Nucleus accumbens (tissue), 56 donors: ENCODE measurements around the gene LRP10.

ENCODE experiments used
- DNase-seq, 56 donors: peaks; one replicate each; lab custom pipeline; 2025; lab: John Stamatoyannopoulos, UW

LRP10 gene

GRCh38 chr14:22884076-22884737 lies 12.7 kb downstream of the LRP10 start:
- DNase-seq: no peak

- DNase-seq: no peak
Measured at GRCh38 chr14:22884738-22885523, 13.4 kb downstream of the LRP10 start.

GRCh38 chr14:22885975-22886374 lies 14.4 kb downstream of the LRP10 start:
- no peak for DNase-seq

DNA sequence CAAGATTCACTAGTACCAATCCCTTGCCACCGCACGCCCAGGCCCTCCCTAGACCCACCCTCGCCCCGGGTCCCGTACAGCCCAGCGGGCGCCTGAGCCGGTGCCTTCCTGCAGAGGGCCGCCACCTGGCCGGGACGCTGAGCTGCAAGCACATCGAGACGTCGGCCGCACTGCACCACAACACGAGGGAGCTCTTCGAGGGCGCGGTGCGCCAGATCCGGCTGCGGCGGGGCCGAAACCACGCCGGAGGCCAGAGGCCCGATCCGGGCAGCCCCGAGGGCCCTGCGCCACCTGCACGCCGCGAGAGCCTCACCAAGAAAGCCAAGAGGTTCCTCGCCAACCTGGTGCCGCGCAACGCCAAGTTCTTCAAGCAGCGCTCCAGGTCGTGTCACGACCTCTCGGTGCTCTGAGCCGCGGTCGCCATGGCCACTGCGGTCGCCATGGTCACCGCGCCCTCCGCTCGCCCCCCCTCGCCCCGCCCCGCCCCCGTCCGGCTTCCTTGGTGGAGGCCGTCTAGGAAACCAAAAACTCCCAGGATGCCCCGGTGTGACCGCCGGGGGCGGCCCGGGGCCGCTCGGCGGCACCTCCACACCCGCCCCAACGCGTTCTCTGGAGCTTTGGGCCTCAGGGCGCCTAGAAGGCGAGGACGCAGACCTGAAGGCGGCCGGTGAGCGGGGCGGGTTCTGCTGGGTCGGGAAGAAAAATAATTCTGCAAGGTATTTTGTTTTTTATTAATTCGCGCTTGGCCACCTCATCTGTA lies 15.1 kb downstream of the LRP10 start:
- peak in 25 of 56 donors; percentile 9 to 62 (median 23) for DNase-seq

- DNase-seq: peak in 4 of 56 donors; percentile 12 to 28 (median 23)
Measured at GRCh38 chr14:22887260-22887989, 15.9 kb downstream of the LRP10 start.

DNA sequence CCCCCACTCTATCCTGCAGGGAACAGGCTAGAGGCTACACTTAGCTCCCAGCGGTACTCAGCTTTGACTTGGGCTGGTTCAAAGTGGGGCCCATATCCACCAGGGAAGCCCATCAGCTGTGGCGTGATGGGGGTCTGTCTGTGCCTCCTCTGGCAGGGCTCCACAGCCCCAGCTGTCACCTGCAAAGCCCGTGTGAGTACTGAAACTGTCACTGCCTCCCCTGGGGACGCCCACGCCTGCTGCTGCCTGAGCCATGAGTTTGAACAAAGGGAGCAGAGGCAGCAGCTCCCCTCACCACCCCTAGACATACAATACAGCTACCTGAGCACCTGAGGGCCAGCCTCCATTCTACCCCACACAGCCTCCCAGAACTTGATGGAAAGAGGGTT lies 16.4 kb downstream of the LRP10 start:
- peak in 37 of 56 donors; percentile 7 to 80 (median 38) for DNase-seq

- DNase-seq: no peak
Measured at GRCh38 chr14:22888662-22889061, 17.1 kb downstream of the LRP10 start.

GRCh38 chr14:22890416-22890815 lies 18.9 kb downstream of the LRP10 start:
- no peak for DNase-seq

DNA sequence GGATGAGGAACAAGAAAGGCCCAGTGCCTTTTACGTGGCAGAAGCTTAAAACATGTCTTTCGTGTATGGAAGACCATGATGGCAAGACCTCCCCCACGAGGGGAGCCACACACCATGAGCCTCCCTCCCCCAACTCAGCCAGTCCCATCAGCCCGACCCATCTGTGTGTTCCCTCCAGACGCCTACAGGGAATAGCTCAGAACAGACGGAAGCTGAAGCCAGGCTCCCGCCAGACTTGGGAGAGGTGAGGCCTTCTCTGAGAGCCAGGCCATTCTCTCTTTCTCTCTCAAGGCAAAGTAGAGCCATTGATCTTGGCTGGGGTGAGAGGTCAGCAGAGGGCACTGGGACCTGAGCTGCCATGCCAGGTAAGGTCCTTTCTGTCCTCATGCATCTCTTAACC lies 20.9 kb downstream of the LRP10 start:
- no peak for DNase-seq

DNA sequence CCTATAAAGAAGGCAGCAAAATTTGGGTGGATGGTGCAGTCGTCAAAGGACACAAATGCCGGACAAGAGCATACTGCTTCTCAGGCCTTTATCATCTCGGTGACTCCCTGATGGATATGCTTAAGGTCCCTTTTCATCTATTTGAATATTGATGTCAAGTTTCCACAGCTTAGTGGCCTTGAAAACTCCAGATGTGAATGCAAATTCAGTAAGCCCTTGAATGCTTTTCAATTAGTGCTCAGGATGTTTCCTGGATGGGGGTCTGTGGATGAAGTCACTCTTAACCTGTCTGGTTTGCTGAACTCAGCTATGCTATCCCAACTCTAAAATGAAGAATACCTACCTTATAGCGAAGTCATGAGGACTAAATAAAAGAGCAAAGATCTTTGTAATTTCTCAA lies 22.2 kb downstream of the LRP10 start:
- DNase-seq: no peak

DNA sequence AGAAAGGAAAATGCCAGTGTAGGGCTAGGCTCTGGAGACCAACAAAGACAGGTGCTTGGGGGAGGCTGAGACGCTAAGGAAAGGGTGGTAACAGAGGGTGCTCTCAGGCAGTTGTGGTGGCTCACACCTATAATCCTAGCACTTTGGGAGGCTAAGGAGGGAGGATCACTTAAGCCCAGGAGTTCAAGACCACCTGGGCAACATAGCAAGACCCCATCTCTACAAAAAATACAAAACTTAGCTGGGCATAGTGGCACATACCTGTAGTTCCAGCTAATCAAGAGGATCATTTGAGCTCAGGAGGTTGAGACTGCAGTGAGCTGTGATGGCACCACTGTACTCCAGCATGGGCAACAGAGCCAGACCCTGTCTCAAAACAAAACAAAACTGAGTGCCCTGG lies 23.9 kb downstream of the LRP10 start:
- no peak for DNase-seq

DNA sequence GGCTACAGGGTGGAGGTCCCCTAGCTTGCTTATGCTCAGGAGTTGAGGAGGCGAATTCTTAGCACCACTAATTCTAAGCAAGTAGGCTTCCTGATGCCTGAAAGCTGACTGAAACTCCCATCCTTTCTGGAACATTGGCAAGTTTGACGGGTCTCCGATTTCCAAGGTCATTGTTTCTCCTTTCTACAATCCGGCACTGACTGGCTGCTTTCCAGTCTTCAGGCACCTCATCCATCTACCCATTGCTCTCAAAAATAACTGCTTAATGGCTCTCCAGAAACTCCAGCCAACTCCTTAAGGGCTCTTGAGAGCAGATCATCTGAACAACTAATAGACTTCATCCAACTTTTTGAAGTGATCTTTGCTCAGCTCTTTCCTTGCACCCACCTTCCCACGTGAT lies 24.8 kb downstream of the LRP10 start:
- peak in 1 of 56 donors; percentile 52 for DNase-seq

GRCh38 chr14:22896760-22897159 lies 25.2 kb downstream of the LRP10 start:
- DNase-seq: peak in 15 of 56 donors; percentile 8 to 56 (median 31)

DNA sequence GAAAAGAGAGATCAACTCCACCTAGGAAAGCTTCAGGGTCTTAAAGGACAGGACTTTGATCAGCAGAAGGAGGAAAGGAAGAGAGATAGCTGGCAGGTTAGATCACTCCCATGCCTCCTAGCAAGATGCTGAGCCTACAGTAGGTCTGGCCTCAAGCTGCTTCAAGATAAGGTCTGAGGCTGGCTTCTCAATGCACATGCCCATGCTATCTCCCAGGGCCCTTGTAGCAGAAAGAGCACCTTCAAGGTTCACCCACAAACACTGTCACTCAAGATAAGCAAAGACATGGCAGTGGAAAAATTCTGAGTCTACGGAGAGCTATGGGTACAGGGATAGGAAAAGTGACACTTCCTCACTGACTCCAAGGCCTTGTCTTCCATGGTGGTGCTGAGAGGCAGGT lies 25.8 kb downstream of the LRP10 start:
- no peak for DNase-seq

- peak in 2 of 56 donors; percentile 4 to 24 for DNase-seq
Measured at GRCh38 chr14:22898302-22899090, 27.0 kb downstream of the LRP10 start.

DNA sequence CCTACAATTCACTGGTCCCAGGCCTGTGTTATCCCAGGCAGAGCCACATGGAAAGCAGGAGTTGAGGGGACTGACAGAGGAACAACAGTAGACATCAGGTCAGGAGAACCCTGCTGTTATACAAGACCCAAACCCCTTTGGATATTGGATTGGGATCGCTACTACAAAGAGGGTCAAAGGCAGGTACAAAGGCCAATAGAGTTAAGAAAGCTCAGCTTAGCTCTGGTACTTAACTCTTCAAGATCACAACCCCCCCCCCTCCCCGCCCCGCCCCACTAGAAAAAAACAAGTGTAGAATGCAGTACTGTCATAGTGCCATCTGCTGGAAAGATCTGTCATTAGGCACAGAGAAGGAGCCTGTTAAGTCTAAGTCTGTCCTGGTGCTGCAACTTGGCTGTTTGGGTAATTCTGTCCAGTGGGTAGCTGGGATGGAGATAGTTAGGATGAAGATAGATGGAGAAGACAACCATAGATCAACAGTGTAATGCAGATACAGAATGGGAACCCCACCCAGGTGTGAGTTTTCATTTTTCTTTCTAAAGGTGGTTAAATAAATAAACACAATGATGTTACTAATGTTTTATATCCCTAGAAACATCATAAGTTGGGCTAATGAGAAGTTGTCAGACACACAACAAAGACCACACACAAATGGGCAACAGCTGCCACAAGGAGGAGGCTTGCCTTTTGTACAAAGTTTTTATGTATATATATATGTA lies 28.7 kb downstream of the LRP10 start:
- DNase-seq: peak in 21 of 56 donors; percentile 7 to 62 (median 34)

DNA sequence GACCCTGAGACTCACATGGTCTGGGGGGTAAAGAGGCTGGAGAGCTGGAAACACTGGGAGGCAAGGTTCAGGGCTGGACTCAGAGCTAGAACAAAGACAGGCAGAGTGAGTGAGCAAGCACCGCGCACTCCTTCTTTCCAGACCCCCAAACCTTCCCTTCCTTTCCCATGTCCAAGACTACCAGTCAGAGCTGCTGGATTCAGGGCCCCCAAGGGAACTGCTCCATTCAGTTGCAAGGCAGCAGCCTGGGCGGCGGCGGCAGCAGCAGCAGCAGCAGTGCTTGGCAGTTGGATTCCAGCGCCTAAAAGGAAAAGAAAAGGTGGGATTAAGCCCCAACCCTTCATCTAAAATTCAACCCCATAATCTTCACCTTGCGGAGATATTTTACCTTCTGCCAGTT lies 30.3 kb downstream of the LRP10 start:
- DNase-seq: no peak

DNA sequence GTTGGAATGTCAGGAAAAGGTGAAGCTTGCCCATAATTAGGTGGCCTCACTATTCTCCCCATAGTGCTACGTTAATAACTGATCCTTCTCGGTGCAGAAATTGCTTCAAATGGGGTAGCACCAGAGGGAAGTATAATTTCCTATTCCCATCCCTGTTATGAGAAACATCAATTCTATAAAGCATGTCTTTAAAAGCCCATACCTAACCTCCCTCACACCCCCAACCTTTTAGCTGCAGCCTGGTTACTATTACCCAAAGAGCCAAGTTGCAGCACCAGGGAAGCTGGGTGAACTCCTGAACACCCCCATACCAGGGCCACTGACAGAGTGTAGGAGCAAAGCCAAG lies 32.2 kb downstream of the LRP10 start:
- DNase-seq: no peak

GRCh38 chr14:22905627-22906026 lies 34.1 kb downstream of the LRP10 start:
- no peak for DNase-seq
